K562 (cell line): ENCODE measurements around the gene MYO1D.
"Not testable (repeated sequence)": the region's sequence is repeated elsewhere in the genome, so short reads cannot be mapped to it uniquely, and the experiment has no call there.

Experiments
- TF ChIP-seq, protein P1 (sequence below), 3 experiments: IDR thresholded peaks in 2 of 3; conservative IDR thresholded peaks in 1 of 3; 2 replicates each; pipeline ENCODE4 v1.5.1; 2011 to 2012; ENCODE audit warnings: low read length in 3 of 3, mild to moderate bottlenecking in 3 of 3, control low read depth in 2 of 3, improper control_type of control experiment in 1 of 3, inconsistent platforms in 1 of 3, low read depth in 1 of 3, mixed read lengths in 1 of 3, moderate library complexity in 1 of 3; ENCODE audit not compliant: insufficient read depth in 2 of 3
- TF ChIP-seq, protein P2 (sequence below): fragments of 450-650 bp; formaldehyde crosslinking; IDR thresholded peaks from 2 replicates; pipeline ENCODE4 v1.4.0; 2020; ENCODE audit warnings: mild to moderate bottlenecking, moderate library complexity

DNA sequence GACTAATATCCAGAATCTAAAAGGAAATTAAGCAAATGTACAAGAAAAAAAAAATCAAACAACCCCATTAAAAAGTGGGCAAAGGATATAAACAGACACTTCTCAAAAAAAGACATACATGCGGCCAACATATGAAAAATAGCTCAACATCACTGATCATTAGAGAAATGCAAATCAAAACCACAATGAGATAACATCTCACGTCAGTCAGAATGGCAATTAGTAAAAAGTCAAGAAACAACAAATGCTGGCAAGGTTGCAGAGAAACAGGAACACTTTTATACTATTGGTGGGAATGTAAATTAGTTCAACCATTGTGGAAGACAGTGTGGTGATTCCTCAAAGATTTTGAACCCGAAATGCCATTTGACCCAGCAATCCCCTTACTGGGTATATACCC lies 162.0 kb downstream of the MYO1D start:
- TF ChIP-seq, protein P1, sequence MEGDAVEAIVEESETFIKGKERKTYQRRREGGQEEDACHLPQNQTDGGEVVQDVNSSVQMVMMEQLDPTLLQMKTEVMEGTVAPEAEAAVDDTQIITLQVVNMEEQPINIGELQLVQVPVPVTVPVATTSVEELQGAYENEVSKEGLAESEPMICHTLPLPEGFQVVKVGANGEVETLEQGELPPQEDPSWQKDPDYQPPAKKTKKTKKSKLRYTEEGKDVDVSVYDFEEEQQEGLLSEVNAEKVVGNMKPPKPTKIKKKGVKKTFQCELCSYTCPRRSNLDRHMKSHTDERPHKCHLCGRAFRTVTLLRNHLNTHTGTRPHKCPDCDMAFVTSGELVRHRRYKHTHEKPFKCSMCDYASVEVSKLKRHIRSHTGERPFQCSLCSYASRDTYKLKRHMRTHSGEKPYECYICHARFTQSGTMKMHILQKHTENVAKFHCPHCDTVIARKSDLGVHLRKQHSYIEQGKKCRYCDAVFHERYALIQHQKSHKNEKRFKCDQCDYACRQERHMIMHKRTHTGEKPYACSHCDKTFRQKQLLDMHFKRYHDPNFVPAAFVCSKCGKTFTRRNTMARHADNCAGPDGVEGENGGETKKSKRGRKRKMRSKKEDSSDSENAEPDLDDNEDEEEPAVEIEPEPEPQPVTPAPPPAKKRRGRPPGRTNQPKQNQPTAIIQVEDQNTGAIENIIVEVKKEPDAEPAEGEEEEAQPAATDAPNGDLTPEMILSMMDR (IDR thresholded peaks at IDR 0.05 in 2 of 3, conservative IDR thresholded peaks at IDR 0.05 in 1 of 3; ENCODE audit: insufficient read depth in 2 of 3, low read depth in 1 of 3, low read length in 3 of 3): not testable (repeated sequence)
- TF ChIP-seq, protein P2, sequence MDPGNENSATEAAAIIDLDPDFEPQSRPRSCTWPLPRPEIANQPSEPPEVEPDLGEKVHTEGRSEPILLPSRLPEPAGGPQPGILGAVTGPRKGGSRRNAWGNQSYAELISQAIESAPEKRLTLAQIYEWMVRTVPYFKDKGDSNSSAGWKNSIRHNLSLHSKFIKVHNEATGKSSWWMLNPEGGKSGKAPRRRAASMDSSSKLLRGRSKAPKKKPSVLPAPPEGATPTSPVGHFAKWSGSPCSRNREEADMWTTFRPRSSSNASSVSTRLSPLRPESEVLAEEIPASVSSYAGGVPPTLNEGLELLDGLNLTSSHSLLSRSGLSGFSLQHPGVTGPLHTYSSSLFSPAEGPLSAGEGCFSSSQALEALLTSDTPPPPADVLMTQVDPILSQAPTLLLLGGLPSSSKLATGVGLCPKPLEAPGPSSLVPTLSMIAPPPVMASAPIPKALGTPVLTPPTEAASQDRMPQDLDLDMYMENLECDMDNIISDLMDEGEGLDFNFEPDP: not testable (repeated sequence)
